Measurements from ENCODE around the gene IRF5.

IRF5 gene

GRCh38 chr7:128948312-128948973, 10.7 kb downstream of the IRF5 start:
- H3K9me3 ChIP-seq: no peaks in the 10 kb centered on the region
- no peak for DNase-seq
- no peak overlapping the region for H3K4me3 ChIP-seq
- TF ChIP-seq CTCF (IDR thresholded peaks at IDR 0.05): no peak
- H3K36me3 ChIP-seq: peaks cover 8 to 29% (median 18%) of the 10 kb centered on the region in 3 donors
- no peak overlapping the region for H3K27ac ChIP-seq
- H3K4me1 ChIP-seq: no peaks in the 10 kb centered on the region
- intact Hi-C loops (cut with DNase I; ENCODE audit: low total_unique reads): no loop called here
- no peaks in the 10 kb centered on the region for H3K27me3 ChIP-seq

- no peaks in the 10 kb centered on the region for H3K9me3 ChIP-seq
- no peak overlapping the region for H3K4me3 ChIP-seq
- no peak for TF ChIP-seq CTCF (IDR thresholded peaks at IDR 0.05)
- DNase-seq: no peak
- H3K36me3 ChIP-seq: peaks cover 15 to 36% (median 24%) of the 10 kb centered on the region in 3 donors
- H3K27ac ChIP-seq: no peak overlapping the region
- H3K4me1 ChIP-seq: no peaks in the 10 kb centered on the region
- no peaks in the 10 kb centered on the region for H3K27me3 ChIP-seq
- intact Hi-C loops (cut with DNase I; ENCODE audit: low total_unique reads): no loop called here
Observed at GRCh38 chr7:128948976-128949760, 11.4 kb downstream of the IRF5 start.

GRCh38 chr7:128951296-128951695, 13.6 kb downstream of the IRF5 start:
- no peak overlapping the region for H3K27ac ChIP-seq
- H3K9me3 ChIP-seq: no peaks in the 10 kb centered on the region
- no peaks in the 10 kb centered on the region for H3K4me1 ChIP-seq
- intact Hi-C loops (cut with DNase I; ENCODE audit: low total_unique reads): no loop called here
- H3K36me3 ChIP-seq: peaks cover 33 to 58% (median 43%) of the 10 kb centered on the region in 3 donors
- H3K4me3 ChIP-seq: no peak overlapping the region
- no peaks in the 10 kb centered on the region for H3K27me3 ChIP-seq
- no peak for DNase-seq
- TF ChIP-seq CTCF (IDR thresholded peaks at IDR 0.05): no peak

- H3K4me3 ChIP-seq: no peak overlapping the region
- H3K9me3 ChIP-seq: no peaks in the 10 kb centered on the region
- no peak overlapping the region for H3K27ac ChIP-seq
- no peaks in the 10 kb centered on the region for H3K4me1 ChIP-seq
- no peaks in the 10 kb centered on the region for H3K27me3 ChIP-seq
- no peak for DNase-seq
- intact Hi-C loops (cut with DNase I; ENCODE audit: low total_unique reads): no loop called here
- H3K36me3 ChIP-seq: peaks cover 46 to 81% (median 61%) of the 10 kb centered on the region in 3 donors
- no peak for TF ChIP-seq CTCF (IDR thresholded peaks at IDR 0.05)
Observed at GRCh38 chr7:128954150-128954549, 16.4 kb downstream of the IRF5 start.

GRCh38 chr7:128954830-128955802, 17.4 kb downstream of the IRF5 start:
- TF ChIP-seq CTCF (IDR thresholded peaks at IDR 0.05): no peak
- H3K27ac ChIP-seq: no peak overlapping the region
- no peak for DNase-seq
- H3K27me3 ChIP-seq: no peaks in the 10 kb centered on the region
- intact Hi-C loops (cut with DNase I; ENCODE audit: low total_unique reads): no loop called here
- H3K4me3 ChIP-seq: no peak overlapping the region
- H3K9me3 ChIP-seq: no peaks in the 10 kb centered on the region
- no peaks in the 10 kb centered on the region for H3K4me1 ChIP-seq
- H3K36me3 ChIP-seq: peaks cover 55 to 90% (median 70%) of the 10 kb centered on the region in 3 donors

Measured in tibial artery (tissue), 4 donors.